Measurements from ENCODE around the gene GHRHR.

The GHRHR gene

DNA sequence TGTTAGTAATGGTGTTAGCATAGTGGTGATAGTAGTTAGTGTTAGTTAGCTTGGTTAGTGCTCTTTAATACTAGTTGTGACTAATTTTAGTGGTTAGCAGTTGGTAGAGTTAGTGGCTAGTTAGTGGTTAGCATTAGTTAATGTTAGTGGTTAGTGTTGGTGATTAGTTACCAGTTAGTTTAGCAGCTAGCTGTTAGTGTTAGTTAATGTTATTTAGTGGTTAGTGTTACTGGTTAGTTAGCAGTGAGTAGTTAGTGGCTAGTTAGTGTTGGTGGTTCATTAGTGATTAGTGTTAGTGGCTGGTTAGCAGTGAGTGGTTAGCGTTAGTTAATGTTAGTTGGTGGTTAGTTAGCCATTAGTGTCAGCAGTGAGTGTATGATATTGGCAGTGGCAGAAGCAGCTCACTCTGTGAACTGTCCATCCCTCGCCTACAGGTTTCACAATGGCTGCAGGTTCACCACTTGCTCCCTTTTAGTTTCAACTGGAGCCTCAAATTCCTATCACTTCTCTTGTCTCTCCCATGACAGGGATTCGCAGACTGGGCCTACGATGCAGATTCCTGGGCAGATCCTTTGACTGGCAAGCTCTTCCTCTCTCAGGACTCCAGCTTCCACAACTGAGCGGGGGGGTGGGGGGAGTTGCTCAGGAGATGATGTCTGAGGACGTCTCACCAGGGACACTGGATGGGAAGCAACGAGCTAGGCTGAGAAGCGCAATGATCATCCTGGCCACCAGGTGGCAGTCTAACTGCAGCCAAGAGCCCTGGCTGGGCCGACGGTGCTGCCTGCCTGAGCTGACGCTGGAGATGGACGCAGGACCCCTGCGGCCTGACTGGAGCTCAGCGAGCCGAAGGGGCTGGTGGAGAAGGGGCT lies 19.5 kb downstream of the GHRHR start:
- no peak for DNase-seq (ENCODE audit: low read depth, low spot score)
- H3K27ac ChIP-seq, result no peak overlapping the region

DNA sequence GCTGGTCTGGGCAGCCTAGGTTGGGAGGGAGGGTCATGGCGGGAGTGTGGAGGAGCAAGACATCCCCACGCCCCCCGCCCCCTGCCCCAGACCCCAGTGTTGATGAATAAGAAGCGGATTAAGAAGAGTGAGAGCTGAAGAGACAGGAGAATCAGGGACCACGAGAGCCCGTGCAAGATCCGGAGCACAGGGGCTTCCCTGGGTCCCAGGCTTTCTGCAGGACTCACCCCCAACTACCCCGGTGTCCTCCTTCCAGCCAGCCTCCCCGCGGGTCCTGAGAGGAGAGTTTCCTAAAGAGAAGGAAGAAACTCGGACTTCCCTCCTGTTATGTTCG lies 20.1 kb downstream of the GHRHR start:
- no peak overlapping the region for H3K27ac ChIP-seq
- DNase-seq (ENCODE audit: low read depth, low spot score), result no peak

DNA sequence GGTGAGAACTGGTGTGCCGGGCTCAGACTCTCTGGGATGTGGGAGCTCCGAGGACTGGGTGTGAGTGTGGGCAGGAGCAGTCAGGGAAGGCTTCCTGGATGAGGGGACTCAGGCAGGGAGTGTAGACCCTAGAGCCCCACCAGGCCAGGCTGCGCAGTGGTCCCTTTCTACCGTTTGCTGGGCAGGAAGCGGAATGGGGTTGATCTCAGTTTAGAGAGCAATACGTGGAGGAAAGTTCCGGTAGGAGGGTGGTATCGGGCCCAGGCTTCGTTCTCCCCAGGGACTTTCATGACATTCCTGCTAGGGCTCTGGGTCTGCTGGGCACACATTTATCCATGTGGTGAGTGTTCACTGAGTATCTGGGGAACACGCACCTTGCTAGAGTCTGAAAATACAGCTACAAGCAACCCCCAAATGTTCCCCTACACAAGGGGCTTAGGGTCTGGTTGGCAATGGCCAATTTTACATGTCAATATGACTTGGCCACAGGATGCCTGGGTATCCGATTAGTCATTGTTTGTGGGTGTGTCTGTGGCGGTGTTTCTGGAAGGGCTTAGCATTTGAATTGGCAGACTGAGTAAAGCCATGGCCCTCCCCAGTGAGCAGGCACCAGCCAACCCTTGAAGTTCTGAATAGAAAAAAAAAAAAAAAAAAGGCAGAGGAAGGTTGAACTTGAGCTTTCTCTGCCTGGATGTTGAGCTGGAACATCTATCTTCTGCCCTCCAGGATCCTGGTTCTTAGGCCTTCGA lies 20.8 kb downstream of the GHRHR start:
- peak; percentile 46 for DNase-seq (ENCODE audit: low read depth, low spot score)
- no peak overlapping the region for H3K27ac ChIP-seq

DNA sequence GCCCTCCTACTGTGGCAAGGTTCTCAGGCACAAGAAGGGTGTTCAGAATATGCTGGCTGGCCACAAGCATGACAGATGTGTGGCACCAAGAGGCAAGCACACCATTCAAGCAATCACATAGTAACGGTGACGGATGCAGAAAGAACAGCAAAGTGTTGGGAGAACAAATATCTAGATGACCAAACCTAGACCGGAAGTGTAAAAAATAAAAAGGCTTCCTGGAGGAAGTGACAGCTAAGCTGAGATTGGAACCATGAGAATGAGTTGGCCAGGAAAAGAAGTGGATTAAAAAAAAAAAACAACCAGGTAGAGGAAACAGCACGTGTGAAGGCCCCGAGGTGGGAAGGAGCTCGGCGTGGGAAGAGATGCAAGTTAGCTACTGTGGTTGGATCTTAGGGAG lies 22.0 kb downstream of the GHRHR start:
- no peak for DNase-seq (ENCODE audit: low read depth, low spot score)

DNA sequence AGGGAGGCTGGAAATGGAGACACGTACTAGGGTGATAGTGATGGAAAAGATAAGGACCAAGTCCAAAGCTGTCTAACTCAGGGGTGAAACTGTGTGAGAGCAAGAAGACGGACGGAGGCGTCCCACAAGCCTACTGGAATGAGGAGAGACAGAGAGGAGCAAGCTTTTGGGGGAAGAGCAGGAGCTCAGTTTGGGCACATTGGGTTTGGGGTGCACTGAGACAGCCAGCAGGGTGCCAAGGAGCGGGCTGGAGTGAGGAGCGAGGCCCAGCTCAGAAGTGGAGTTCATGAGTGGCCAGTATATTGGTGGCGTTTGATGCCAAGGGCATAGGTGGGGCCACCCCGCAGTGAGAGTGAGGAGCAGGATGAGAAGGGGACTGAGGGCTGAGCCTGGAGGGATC lies 22.6 kb downstream of the GHRHR start:
- no peak overlapping the region for H3K27ac ChIP-seq
- DNase-seq (ENCODE audit: low read depth, low spot score), result no peak

More for the DNA sequence above, 22.0 kb downstream of the GHRHR start:
- no peak overlapping the region for H3K27ac ChIP-seq

DNA sequence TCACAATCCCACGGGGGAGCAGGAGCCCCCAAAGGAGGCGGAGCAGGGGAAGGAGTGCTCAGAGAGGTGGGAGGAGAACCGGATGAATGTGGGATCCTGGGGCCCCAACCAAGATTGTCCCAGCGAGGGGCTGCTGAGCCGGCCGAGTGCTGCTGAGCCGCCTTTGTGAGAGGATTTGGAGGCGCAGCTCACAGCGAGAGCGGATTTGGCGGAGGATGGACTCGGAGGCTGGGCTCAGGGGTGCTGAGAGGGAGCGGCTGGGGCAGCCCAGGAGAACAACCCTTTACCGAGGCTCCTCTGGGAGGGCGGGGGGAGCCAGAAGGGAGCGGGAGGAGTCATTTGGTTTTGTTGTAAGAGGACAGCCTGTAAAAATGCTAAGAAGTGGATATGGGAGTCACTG lies 23.0 kb downstream of the GHRHR start:
- no peak for DNase-seq (ENCODE audit: low read depth, low spot score)
- H3K27ac ChIP-seq, result no peak overlapping the region

DNA sequence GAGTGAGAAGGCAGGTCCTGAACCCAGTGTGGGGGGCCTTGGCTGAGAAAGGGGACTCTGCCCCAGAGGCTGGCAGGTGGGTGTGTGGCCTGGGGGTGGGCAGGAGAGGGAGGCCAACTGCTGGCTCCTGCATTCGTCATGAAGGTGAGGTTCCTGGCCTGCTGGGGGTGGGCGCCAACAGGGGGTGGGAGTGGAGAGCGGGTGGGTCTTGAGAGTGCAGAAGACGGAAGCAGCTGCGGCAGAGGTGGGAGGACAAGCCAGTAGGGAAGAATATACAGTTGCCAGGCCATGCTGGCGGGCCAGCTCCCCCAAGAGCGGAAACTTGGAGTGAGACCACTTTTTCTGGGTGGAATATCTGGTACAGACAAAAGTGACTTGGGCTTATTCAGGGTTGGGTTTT lies 23.4 kb downstream of the GHRHR start:
- no peak overlapping the region for H3K27ac ChIP-seq
- DNase-seq (ENCODE audit: low read depth, low spot score), result no peak

DNA sequence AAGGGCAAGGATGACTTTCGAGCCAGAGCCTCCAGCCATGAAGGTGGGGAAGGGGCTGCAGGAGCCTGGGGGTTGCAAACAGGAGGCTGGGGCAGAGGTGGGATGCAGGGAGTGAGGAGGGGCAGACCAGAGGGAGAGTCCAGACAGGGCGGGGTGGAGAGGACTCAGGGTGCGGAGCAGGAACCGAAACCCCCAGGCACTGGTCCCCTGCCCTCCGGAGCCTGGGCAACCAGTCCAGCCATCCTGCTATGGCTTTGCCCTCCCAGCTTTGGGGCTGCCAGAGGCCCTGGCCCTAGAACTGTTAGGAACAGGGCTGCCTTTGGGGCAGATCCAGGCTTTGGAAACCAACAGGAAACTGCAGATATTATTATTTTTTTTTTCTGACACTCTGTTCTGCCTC lies 24.2 kb downstream of the GHRHR start:
- no peak for DNase-seq (ENCODE audit: low read depth, low spot score)
- H3K27ac ChIP-seq, result no peak overlapping the region

DNA sequence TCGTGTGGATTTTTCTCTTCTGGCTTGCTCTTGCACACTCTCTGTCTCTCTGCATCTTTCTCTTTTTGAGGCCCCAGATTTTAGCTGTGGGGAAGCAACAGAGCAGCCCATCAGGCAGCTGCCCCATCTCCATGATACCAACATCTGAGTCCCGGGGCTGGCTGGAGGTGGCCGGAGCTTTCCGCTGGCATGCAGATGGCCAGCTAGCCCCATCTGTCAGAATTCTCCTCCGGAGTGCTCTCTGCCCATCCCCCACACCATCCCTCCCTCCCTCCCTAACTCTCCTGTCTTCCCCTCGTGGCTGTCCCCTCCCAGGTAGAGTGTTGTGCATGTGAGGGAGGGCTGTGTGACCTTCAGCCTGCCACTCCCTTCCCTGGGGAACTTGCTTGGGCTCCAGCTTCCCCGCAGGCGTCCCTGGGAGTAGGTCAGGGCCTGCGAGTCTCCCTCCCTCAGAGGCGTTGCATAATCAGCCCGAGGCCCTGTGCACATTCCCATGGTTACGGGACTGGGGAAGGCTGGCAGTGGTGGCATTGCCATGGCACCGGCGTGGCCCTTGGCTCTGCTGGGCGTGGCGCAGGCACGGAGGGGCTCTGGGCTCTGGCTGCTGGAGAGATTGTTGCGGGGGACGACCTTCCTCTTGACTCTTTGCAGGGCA lies 24.7 kb downstream of the GHRHR start:
- no peak for DNase-seq (ENCODE audit: low read depth, low spot score)
- no peak overlapping the region for H3K27ac ChIP-seq

DNA sequence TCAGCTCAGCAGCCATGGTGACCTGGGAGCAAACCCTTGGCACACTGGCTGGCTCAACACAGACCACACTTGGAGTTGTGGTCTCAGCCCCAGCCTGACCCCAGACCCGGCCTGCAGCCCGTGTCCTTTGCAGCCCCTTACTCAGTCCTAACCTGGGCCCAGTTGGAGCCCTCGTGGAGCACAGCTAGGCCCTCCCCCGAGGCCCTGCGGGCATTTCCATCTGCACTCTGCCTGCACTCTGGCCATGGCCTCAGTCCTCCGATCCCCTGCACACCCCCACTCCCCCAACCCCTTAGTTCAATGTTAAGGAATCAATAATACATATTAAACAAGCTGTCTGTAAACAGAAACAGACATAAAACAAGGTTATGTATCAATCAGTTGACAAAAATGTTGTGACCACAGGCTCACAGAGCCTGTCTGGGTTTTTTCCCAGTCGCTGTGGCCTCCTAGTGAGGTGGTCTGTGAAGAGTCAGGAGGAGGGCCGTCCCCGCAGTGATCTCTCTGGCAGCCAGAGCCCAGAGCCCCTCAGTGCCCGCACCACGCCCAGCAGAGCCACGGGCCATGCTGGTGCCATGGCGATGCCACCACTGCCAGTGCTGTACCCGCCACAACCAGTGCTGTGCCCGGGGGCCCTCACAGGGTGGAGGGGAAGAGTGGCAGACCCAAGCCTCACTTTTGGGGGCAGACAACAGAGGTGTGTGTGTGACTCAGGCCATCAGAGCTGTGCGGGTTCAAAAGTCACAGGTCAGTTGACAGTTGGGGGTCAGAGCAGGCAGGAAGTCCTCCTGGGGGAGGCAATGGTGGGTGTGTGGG lies 25.5 kb downstream of the GHRHR start:
- DNase-seq (ENCODE audit: low read depth, low spot score), result no peak
- H3K27ac ChIP-seq, result no peak overlapping the region

DNA sequence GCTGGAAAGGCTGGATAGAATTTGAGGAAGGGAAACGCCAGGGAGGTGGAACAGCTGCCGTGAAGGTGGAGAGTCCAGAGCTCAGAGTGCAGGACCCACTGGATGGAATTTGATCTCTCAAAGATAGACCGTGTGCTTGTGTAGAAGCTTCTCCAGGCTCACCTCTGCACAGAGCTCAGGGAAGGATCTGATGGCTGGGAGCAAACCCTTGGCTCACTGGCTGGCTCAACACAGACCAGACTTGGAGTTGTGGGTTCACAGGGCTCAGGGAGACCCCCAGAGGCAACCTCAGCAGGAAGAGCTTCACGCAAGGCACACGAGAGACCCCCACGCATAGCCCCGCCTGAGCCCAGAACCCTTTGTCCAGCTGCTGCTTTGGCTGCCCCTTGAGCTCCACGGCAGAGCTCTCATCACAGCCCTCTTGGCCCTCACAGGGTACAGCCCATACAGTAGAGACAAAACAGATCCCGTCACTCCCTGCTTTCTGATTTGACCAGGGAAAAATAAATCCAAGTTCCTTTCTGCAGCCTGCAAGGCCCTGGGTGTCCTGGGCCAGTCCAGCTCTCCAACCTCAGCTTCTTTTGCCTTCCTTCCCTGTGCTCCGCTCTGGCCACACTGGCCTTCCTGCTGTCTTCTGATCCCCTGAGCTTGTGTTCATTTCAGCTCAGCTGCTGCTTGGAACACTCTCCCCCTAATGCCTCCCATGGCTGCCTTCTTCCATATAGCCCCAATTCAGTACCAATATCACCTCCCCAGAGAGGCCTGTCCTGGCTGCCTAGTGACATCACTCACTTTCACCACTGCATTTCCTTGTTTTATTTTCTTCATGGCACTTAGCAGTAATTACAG lies 26.3 kb downstream of the GHRHR start:
- no peak for DNase-seq (ENCODE audit: low read depth, low spot score)
- no peak overlapping the region for H3K27ac ChIP-seq

DNA sequence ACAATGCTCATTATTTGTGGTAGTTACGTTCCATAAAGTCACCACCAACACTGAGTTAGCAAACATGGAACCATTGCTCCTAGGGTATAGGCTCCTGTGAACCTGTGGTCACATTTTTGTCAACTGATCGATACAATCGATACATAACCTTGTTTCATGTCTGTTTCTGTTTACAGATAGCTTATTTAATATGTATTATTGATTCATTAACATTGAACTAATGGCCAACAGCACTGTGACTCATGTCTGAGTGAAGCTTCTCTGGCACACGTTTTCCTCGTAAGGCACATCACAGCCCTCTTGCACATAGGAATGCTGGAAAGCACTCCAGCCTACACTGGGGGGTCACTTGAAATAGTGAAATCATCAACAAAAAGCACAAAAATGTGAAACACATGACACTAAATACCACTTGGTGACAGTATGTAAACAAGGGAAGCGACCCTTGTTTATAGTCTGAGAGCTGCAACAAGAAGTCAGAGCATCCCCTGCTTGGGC lies 27.0 kb downstream of the GHRHR start:
- H3K27ac ChIP-seq, result no peak overlapping the region
- DNase-seq (ENCODE audit: low read depth, low spot score), result no peak

DNA sequence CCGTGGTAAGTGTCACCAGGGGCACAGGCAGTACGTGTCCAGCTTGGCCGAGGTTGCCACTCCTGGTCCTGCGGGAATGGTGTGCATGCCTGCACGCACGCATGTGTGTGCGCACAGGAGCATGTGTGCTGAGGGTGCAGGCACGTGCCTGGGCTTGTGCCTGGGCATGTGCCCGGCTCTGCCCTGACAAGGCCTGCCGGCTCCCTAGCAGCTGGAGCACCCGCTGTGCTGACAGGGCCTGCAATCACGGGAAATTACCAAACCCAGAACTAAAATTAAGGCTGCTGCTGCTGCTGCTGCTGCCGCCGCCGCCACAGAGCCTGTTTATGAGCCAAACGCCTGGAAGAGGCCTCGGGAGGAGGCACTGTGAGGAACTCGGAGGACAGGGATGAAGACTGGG lies 28.7 kb downstream of the GHRHR start:
- peak; percentile 34 for DNase-seq (ENCODE audit: low read depth, low spot score)
- H3K27ac ChIP-seq, result peak overlapping the region; percentile 33

DNA sequence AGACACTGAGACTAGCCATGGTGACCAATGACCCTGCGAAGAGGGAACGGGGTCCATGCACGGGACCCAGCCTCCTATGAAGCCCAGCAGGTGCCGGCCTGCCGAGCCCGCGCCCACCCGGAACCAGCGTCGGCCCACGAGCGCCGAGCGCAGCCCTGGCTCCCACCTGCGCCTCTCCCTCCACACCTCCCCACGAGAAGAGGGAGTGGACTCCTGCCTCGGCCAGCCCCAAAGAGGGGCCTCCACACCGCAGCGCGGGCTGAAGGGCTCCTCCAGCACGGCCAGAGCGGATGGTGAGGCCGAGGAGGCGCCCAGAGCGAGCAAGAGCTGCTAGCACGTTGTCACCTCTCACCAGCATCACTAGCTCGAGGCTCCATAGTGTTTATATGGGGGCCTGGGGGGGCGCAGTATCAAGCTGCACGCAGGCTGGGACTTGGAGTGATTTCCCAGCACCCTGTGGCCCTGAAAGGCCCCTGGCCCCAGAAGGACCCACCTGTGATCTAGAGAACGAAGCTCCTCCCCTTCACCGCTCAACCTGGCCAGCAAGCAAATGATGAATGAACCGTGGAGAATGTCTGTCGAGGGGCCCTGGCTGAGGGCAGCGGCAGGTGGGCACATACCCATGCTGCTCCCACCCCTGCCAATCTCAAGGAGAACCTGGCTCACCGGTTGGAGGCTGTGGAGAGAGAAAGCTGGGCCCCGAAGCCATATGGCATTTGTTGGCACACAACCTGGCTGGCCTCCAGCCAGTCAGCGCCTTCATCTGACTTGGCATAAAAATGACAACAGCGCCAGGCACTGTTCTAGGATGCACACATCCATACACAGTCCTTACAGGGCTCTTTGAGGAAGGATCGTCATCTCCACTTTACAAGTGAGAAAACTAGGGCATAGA lies 30.7 kb downstream of the GHRHR start:
- no peak for DNase-seq (ENCODE audit: low read depth, low spot score)
- H3K27ac ChIP-seq, result no peak overlapping the region

DNA sequence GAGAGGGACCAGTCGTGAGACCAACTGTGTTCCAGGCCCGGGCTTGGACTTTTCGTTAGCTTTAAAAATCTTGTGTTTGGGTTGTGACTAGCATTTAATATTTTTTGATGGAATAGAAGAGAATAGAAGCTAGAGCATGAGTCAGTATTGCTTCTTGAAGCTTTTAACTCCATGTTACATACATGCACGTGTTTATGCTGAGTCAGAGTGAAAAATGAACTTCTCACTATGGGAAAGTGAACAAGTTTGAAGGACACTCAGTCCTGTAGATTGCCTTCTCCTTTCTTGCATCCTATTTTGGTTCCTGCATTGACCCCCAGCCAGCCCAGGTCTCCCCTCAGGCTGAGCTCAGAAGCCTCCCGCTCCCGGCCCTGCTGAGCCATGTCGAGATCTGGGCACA lies 31.8 kb downstream of the GHRHR start:
- no peak for DNase-seq (ENCODE audit: low read depth, low spot score)
- no peak overlapping the region for H3K27ac ChIP-seq

DNA sequence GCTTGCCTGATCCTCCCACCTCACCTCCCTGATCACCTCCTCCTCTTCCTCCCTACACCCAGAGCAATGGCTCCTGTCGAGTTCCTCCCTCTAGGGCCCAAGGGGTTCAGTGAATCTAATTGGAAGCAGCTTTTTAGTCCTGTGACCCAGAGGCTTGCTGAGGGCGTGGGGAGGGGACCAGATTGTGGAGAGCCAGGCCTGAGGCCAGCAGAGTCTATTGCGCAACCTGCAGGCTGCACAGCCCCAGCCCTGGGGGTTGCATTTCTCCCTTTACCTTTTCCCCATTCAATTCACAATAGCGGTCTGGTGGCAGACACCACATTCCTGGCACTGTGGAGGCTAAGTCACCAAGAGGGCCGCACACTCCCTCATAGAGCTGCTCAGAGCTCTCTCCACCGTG lies 32.5 kb downstream of the GHRHR start:
- no peak for DNase-seq (ENCODE audit: low read depth, low spot score)
- no peak overlapping the region for H3K27ac ChIP-seq

DNA sequence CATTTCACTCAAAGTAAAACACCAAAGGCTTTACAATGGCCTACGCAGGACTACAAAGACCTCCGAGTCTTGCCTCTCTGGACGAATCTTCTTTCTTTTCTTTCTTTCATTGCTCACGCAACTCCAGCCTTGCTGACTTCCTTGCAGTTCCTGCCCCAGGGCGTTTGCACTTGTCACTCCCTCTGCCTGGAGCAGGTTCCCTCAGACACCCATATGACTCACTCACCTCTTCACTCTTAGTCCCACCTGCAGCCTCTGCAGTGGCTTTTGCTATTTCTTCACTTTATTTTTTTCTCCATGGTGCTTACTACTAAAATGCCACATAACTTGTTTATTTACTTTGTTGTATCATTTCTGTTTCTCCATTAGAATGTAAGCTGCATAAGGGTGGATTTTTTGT lies 33.1 kb downstream of the GHRHR start:
- DNase-seq (ENCODE audit: low read depth, low spot score), result no peak
- H3K27ac ChIP-seq, result no peak overlapping the region

DNA sequence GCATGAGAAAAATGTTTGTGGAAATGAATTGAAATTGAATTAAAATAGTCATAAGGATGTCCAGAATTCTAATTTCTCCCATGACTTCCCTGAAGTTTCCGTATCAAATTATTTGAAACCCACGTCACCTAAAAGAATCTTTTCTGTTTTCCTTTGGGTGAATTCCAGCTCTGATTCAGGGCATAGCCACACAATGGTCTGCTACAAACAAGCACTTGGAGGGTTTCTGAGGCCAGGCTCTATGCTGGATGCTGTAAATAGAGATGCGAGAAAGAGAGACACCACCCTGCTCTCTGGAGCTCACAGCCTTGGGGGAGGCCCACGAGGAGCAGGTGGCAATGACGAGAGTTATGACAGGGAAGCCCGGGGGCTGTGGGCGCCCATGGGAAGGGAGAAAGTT lies 33.6 kb downstream of the GHRHR start:
- no peak for DNase-seq (ENCODE audit: low read depth, low spot score)
- H3K27ac ChIP-seq, result no peak overlapping the region

Data from epithelial cell of prostate (primary cell).